ENCODE data around the gene SPATA17.
A peak's percentile ranks its signal among the peaks of the same experiment; 100 is the strongest.

Gene SPATA17

GRCh38 chr1:217718873-217719272 is 87.7 kb downstream of the SPATA17 start:
- TF ChIP-seq ZFX (IDR thresholded peaks at IDR 0.05) (no peak), CTCF (conservative IDR thresholded peaks at IDR 0.05) (peak; percentile 36)
- no peak overlapping the region for H3K27ac ChIP-seq

- TF ChIP-seq CTCF (conservative IDR thresholded peaks at IDR 0.05) (no peak), ZFX (IDR thresholded peaks at IDR 0.05) (no peak)
- H3K27ac ChIP-seq: no peak overlapping the region
These were observed 90.5 kb downstream of the SPATA17 start for GRCh38 chr1:217721692-217722091.

- H3K27ac ChIP-seq: no peak overlapping the region
- TF ChIP-seq CTCF (conservative IDR thresholded peaks at IDR 0.05) (no peak), ZFX (IDR thresholded peaks at IDR 0.05) (no peak)
These were observed 103.8 kb downstream of the SPATA17 start for GRCh38 chr1:217734973-217735372.

- no peak overlapping the region for H3K27ac ChIP-seq
These were observed 116.1 kb downstream of the SPATA17 start for GRCh38 chr1:217747156-217747769.

GRCh38 chr1:217769768-217770167 is 138.6 kb downstream of the SPATA17 start:
- no peak overlapping the region for H3K27ac ChIP-seq
- TF ChIP-seq CTCF (conservative IDR thresholded peaks at IDR 0.05) (no peak), ZFX (IDR thresholded peaks at IDR 0.05) (no peak)

More at GRCh38 chr1:217747156-217747769, 116.1 kb downstream of the SPATA17 start:
- TF ChIP-seq ZFX (IDR thresholded peaks at IDR 0.05) (no peak), CTCF (conservative IDR thresholded peaks at IDR 0.05) (peak; percentile 91)

GRCh38 chr1:217770918-217771317 is 139.8 kb downstream of the SPATA17 start:
- TF ChIP-seq CTCF (conservative IDR thresholded peaks at IDR 0.05) (no peak), ZFX (IDR thresholded peaks at IDR 0.05) (no peak)
- no peak overlapping the region for H3K27ac ChIP-seq

- no peak overlapping the region for H3K27ac ChIP-seq
- no peak for TF ChIP-seq CTCF (conservative IDR thresholded peaks at IDR 0.05)
- TF ChIP-seq ZFX (IDR thresholded peaks at IDR 0.05): no peak
These were observed 145.5 kb downstream of the SPATA17 start for GRCh38 chr1:217776693-217777092.
